NCI-H82 treated with DMSO at 0.1 percent for 48 hours (cell line): ENCODE data around the gene KBTBD2.
"Not testable (repeated sequence)": the region's sequence is repeated elsewhere in the genome, so short reads cannot be mapped to it uniquely, and the experiment has no call there.

Experiments
- DNase-seq: peaks from one replicate; lab custom pipeline; 2025; ENCODE audit not compliant: unreplicated experiment; lab: John Stamatoyannopoulos, UW

Gene KBTBD2

GRCh38 chr7:32893722-32894121 lies 2.2 kb upstream of the KBTBD2 start:
- DNase-seq = no peak

- no peak for DNase-seq
These were observed 1.6 kb upstream of the KBTBD2 start for GRCh38 chr7:32893207-32893524.

GRCh38 chr7:32892521-32893206 lies 1.1 kb upstream of the KBTBD2 start:
- DNase-seq = peak; percentile 61

GRCh38 chr7:32891800-32892520 lies 400 bp upstream of the KBTBD2 start:
- peak; percentile 94 for DNase-seq

GRCh38 chr7:32890793-32891042 lies 842 bp downstream of the KBTBD2 start:
- no peak for DNase-seq

- peak; percentile 44 for DNase-seq
These were observed 1.4 kb downstream of the KBTBD2 start for GRCh38 chr7:32890010-32890792.

GRCh38 chr7:32888505-32888904 lies 3.1 kb downstream of the KBTBD2 start:
- DNase-seq = no peak

GRCh38 chr7:32887395-32887794 lies 4.2 kb downstream of the KBTBD2 start:
- no peak for DNase-seq

GRCh38 chr7:32881074-32881982 lies 10.2 kb downstream of the KBTBD2 start:
- no peak for DNase-seq

GRCh38 chr7:32879460-32879859 lies 12.1 kb downstream of the KBTBD2 start:
- no peak for DNase-seq

GRCh38 chr7:32878023-32878422 lies 13.5 kb downstream of the KBTBD2 start:
- DNase-seq = not testable (repeated sequence)

GRCh38 chr7:32872421-32872820 lies 19.1 kb downstream of the KBTBD2 start:
- DNase-seq = no peak

GRCh38 chr7:32871624-32872371 lies 19.8 kb downstream of the KBTBD2 start:
- no peak for DNase-seq

GRCh38 chr7:32870298-32870697 lies 21.3 kb downstream of the KBTBD2 start:
- DNase-seq = no peak

GRCh38 chr7:32869716-32870115 lies 21.8 kb downstream of the KBTBD2 start:
- DNase-seq = no peak

GRCh38 chr7:32868116-32868515 lies 23.4 kb downstream of the KBTBD2 start:
- no peak for DNase-seq

GRCh38 chr7:32865448-32866030 lies 26.0 kb downstream of the KBTBD2 start:
- no peak for DNase-seq

- not testable (repeated sequence) for DNase-seq
These were observed 27.7 kb downstream of the KBTBD2 start for GRCh38 chr7:32863872-32864271.

- DNase-seq = no peak
These were observed 31.5 kb downstream of the KBTBD2 start for GRCh38 chr7:32860090-32860489.

- no peak for DNase-seq
These were observed 32.9 kb downstream of the KBTBD2 start for GRCh38 chr7:32858648-32859047.
